Measurements from ENCODE around the gene SMNDC1. TPM values are rescaled to one million over a fixed set of nuclear protein-coding genes. Genes with fewer than 3 reads are reported as not detected.

The SMNDC1 gene
- total and polyA plus RNA-seq, 10 donors = 10.3 to 34.8 (median 19.7) TPM

- 91 to 96% (median 94%) methylated on average over 1 of the region's 1 CpG for WGBS, 5 donors
- Histone ChIP-seq H3K36me3 (peaks cover 0 to 35% (median 7%) of the 10 kb centered on the region in 6 donors), H3K27me3 (replicated peaks in 1 of 7) (no peaks in the 10 kb centered on the region), H3K27ac (peak overlapping the region in 1 of 8 donors; percentile 55), H3K9me3 (no peaks in the 10 kb centered on the region), H3K4me1 (peaks cover 0 to 26% (median 14%) of the 10 kb centered on the region in 6 donors), H3K4me3 (no peak overlapping the region)
- no peak for DNase-seq
- intact Hi-C loops (cut with DNase I; ENCODE audit: low total_unique reads) = no loop called here
- TF ChIP-seq POLR2AphosphoS5 (IDR thresholded peaks at IDR 0.05) (no peak), POLR2A (IDR thresholded peaks at IDR 0.05) (no peak)
- TF ChIP-seq, protein P1, sequence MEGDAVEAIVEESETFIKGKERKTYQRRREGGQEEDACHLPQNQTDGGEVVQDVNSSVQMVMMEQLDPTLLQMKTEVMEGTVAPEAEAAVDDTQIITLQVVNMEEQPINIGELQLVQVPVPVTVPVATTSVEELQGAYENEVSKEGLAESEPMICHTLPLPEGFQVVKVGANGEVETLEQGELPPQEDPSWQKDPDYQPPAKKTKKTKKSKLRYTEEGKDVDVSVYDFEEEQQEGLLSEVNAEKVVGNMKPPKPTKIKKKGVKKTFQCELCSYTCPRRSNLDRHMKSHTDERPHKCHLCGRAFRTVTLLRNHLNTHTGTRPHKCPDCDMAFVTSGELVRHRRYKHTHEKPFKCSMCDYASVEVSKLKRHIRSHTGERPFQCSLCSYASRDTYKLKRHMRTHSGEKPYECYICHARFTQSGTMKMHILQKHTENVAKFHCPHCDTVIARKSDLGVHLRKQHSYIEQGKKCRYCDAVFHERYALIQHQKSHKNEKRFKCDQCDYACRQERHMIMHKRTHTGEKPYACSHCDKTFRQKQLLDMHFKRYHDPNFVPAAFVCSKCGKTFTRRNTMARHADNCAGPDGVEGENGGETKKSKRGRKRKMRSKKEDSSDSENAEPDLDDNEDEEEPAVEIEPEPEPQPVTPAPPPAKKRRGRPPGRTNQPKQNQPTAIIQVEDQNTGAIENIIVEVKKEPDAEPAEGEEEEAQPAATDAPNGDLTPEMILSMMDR (IDR thresholded peaks at IDR 0.05 in 8 of 11, conservative IDR thresholded peaks at IDR 0.05 in 3 of 11) = no peak
Observed at GRCh38 chr10:110242511-110242910, 62.2 kb downstream of the SMNDC1 start.

GRCh38 chr10:110241841-110242240 is 62.9 kb downstream of the SMNDC1 start:
- peaks cover 0 to 36% (median 8%) of the 10 kb centered on the region in 6 donors for H3K36me3 ChIP-seq
- 57 to 81% (median 73%) methylated on average over 2 of the region's 2 CpGs for WGBS, 5 donors

DNA sequence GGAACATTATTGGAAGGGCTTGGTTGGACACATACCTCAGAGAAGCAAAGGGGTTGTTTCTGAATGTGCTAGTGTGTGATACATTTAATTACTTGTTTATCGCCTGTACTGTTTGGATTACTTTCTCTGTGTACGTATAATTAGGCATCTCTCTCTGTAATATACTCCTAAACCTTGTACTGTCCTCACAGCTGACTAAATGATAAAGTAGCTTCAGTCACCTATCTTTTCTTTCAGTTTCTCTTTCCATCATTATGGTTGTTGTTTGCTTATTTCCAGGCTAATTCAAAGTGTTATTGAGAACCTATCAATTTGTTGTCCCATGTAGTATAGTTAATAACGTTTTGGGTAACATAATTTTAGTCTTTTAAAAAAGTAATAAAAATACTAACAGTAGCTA is 63.3 kb downstream of the SMNDC1 start:
- Histone ChIP-seq H3K9me3 (no peaks in the 10 kb centered on the region), H3K4me1 (peaks cover 0 to 26% (median 14%) of the 10 kb centered on the region in 6 donors), H3K27ac (peak overlapping the region in 2 of 8 donors; percentile 7 to 55), H3K4me3 (peak overlapping the region in 2 of 8 donors; percentile 2 to 6), H3K27me3 (replicated peaks in 1 of 7) (no peaks in the 10 kb centered on the region), H3K36me3 (peaks cover 0 to 34% (median 8%) of the 10 kb centered on the region in 6 donors)
- WGBS, 5 donors = 61 to 75% (median 66%) methylated on average over 3 of the region's 3 CpGs
- TF ChIP-seq POLR2AphosphoS5 (IDR thresholded peaks at IDR 0.05) (no peak), POLR2A (IDR thresholded peaks at IDR 0.05) (no peak)
- TF ChIP-seq, protein P1 (IDR thresholded peaks at IDR 0.05 in 8 of 11, conservative IDR thresholded peaks at IDR 0.05 in 3 of 11) = no peak
- no peak for DNase-seq
- intact Hi-C loops (cut with DNase I; ENCODE audit: low total_unique reads) = no loop called here

More at GRCh38 chr10:110241841-110242240, 62.9 kb downstream of the SMNDC1 start:
- peaks cover 0 to 26% (median 14%) of the 10 kb centered on the region in 6 donors for H3K4me1 ChIP-seq
- DNase-seq = no peak
- H3K27ac ChIP-seq = peak overlapping the region in 2 of 8 donors; percentile 7 to 55
- intact Hi-C loops (cut with DNase I; ENCODE audit: low total_unique reads) = no loop called here
- peak overlapping the region in 2 of 8 donors; percentile 2 to 6 for H3K4me3 ChIP-seq
- no peaks in the 10 kb centered on the region for H3K9me3 ChIP-seq
- no peak for TF ChIP-seq POLR2A (IDR thresholded peaks at IDR 0.05)
- TF ChIP-seq, protein P1 (IDR thresholded peaks at IDR 0.05 in 8 of 11, conservative IDR thresholded peaks at IDR 0.05 in 3 of 11) = no peak
- TF ChIP-seq POLR2AphosphoS5 (IDR thresholded peaks at IDR 0.05) = no peak
- no peaks in the 10 kb centered on the region for H3K27me3 ChIP-seq (replicated peaks in 1 of 7)

Other genes with a start within 250 kb of the SMNDC1 start
- gene MXI1, start 97.3 kb downstream of the SMNDC1 start, total RNA-seq = 10 to 100 TPM; 10.6 to 49.4 (median 20.7) TPM
- 1 to 10 TPM; 6.8 to 9.8 (median 8.8) TPM for gene MXI1, start 97.3 kb downstream of the SMNDC1 start, polyA plus RNA-seq
- 10 to 100 TPM; 17.2 to 71.8 (median 35.6) TPM for gene DUSP5, start 193.0 kb upstream of the SMNDC1 start, total RNA-seq
- 10 to 100 TPM in 2 of 3 donors, 1 to 10 TPM in 1; 9.7 to 17.2 (median 15.7) TPM for gene DUSP5, start 193.0 kb upstream of the SMNDC1 start, polyA plus RNA-seq

Data from spleen (tissue), 11 donors.